SK-N-MC (cell line): ENCODE measurements around the gene PPP1R12B.

Experiments
- EZH2 ChIP-seq: fragments of 200-600 bp; sonication (generic); IDR thresholded peaks from one replicate; pipeline ENCODE4 v1.6.1; 2017; ENCODE audit warnings: antibody characterized with exemption
- FOXP2 ChIP-seq: optimal IDR thresholded peaks from 2 replicates; pipeline ENCODE3; 2011; ENCODE audit warnings: mild to moderate bottlenecking, moderate library complexity; ENCODE audit not compliant: insufficient read depth; ENCODE audit errors: extremely low read length, control extremely low read depth
- POLR2AphosphoS5 ChIP-seq: IDR thresholded peaks from 2 replicates; pipeline ENCODE4 v1.6.1; 2012; ENCODE audit warnings: mild to moderate bottlenecking, low read depth, low read length, borderline replicate concordance

- TF ChIP-seq POLR2AphosphoS5 = no peak
- no peak for TF ChIP-seq FOXP2
- no peak for TF ChIP-seq EZH2
Measured at GRCh38 chr1:202638019-202638700, 289.7 kb downstream of the PPP1R12B start.
